Left ventricle myocardium inferior (tissue), 1 donor: ENCODE data around the gene TBC1D4. TPM values are rescaled to one million over a fixed set of nuclear protein-coding genes. Genes with fewer than 3 reads are reported as not detected.

ENCODE experiments used
- DNase-seq: peaks from one replicate; pipeline ENCODE4 v3.0.0-alpha.2; 2020
- H3K27ac ChIP-seq: fragments of 200-600 bp; replicated peaks from 2 replicates; pipeline ENCODE4 v1.8.0; 2021
- H3K27me3 ChIP-seq: fragments of 200-600 bp; 2 replicates; pipeline ENCODE4 v1.8.0; 2021; ENCODE audit warnings: low read depth
- H3K36me3 ChIP-seq: fragments of 200-600 bp; 2 replicates; pipeline ENCODE4 v1.8.0; 2021
- H3K4me1 ChIP-seq: fragments of 200-600 bp; 2 replicates; pipeline ENCODE4 v1.8.0; 2021
- H3K4me3 ChIP-seq: fragments of 200-600 bp; 2 replicates; pipeline ENCODE4 v1.8.0; 2021; ENCODE audit warnings: mild to moderate bottlenecking, moderate library complexity
- H3K9me3 ChIP-seq: fragments of 200-600 bp; replicated peaks from 2 replicates; pipeline ENCODE4 v1.8.0; 2021
- CTCF ChIP-seq: fragments of 200-600 bp; IDR thresholded peaks from 2 replicates; pipeline ENCODE4 v1.8.0; 2021; ENCODE audit warnings: antibody characterized with exemption, mild to moderate bottlenecking, borderline replicate concordance
- intact Hi-C: fragments of 100-400 bp; cut with micrococcal nuclease; formaldehyde crosslinking; loops from one replicate; pipeline ENCODE4 v1.11.0; 2022
- total RNA-seq: library from RNA; stranded (reverse); fragmentation: NEBNext Ultra II Directional; extraction: Animal tissue kit (Norgen Biotek cat#: 25700); gene quantifications from one replicate; pipeline ENCODE4 v1.2.1, GENCODE V29; 2021
- donor health status: DM: no; HTN: yes; CAD: no; lungs with severe emphysema.

TBC1D4 gene
- total RNA-seq, 1 donor from 2014 or later = 97.5 TPM

GRCh38 chr13:75376792-75377402 is 105.1 kb downstream of the TBC1D4 start:
- Histone ChIP-seq H3K4me1 (peaks cover 60% of the 10 kb centered on the region), H3K4me3 (no peak overlapping the region), H3K27me3 (no peaks in the 10 kb centered on the region), H3K27ac (no peak overlapping the region), H3K9me3 (no peaks in the 10 kb centered on the region), H3K36me3 (no peaks in the 10 kb centered on the region)
- TF ChIP-seq CTCF = no peak
- DNase-seq = no peak
- intact Hi-C loops = no loop called here

- Histone ChIP-seq H3K27ac (no peak overlapping the region), H3K27me3 (no peaks in the 10 kb centered on the region), H3K9me3 (no peaks in the 10 kb centered on the region), H3K4me1 (peaks cover 67% of the 10 kb centered on the region), H3K36me3 (no peaks in the 10 kb centered on the region), H3K4me3 (no peak overlapping the region)
- intact Hi-C loops = no loop called here
- DNase-seq = no peak
- TF ChIP-seq CTCF = no peak
Measured at GRCh38 chr13:75375329-75375728, 106.6 kb downstream of the TBC1D4 start.

GRCh38 chr13:75373988-75374387 is 108.0 kb downstream of the TBC1D4 start:
- intact Hi-C loops = loop anchor here (5.0 kb wide), 1 partner anchor 108 kb away; the partner anchor contains the start of gene TBC1D4
- H3K4me1 ChIP-seq = peaks cover 75% of the 10 kb centered on the region
- H3K4me3 ChIP-seq = no peak overlapping the region
- no peaks in the 10 kb centered on the region for H3K27me3 ChIP-seq
- no peak for DNase-seq
- H3K27ac ChIP-seq = peak overlapping the region; percentile 63
- H3K36me3 ChIP-seq = no peaks in the 10 kb centered on the region
- no peaks in the 10 kb centered on the region for H3K9me3 ChIP-seq
- no peak for TF ChIP-seq CTCF

- peak overlapping the region; percentile 63 for H3K27ac ChIP-seq
- H3K9me3 ChIP-seq = no peaks in the 10 kb centered on the region
- TF ChIP-seq CTCF = no peak
- H3K27me3 ChIP-seq = no peaks in the 10 kb centered on the region
- H3K4me1 ChIP-seq = peaks cover 77% of the 10 kb centered on the region
- peak overlapping the region; percentile 26 for H3K4me3 ChIP-seq
- intact Hi-C loops = loop anchor here (5.0 kb wide), 1 partner anchor 109 kb away; the partner anchor contains the start of gene TBC1D4
- no peak for DNase-seq
- no peaks in the 10 kb centered on the region for H3K36me3 ChIP-seq
Measured at GRCh38 chr13:75372923-75373841, 108.8 kb downstream of the TBC1D4 start.

- intact Hi-C loops = loop anchor here (5.0 kb wide), 1 partner anchor 110 kb away; the partner anchor contains the start of gene TBC1D4
Measured at GRCh38 chr13:75372517-75372916, 109.5 kb downstream of the TBC1D4 start.

More at GRCh38 chr13:75372517-75372916, 109.5 kb downstream of the TBC1D4 start:
- peaks cover 83% of the 10 kb centered on the region for H3K4me1 ChIP-seq
- no peaks in the 10 kb centered on the region for H3K9me3 ChIP-seq
- no peak for DNase-seq
- no peak overlapping the region for H3K4me3 ChIP-seq
- TF ChIP-seq CTCF = peak; percentile 81
- H3K27ac ChIP-seq = peak overlapping the region; percentile 63
- no peaks in the 10 kb centered on the region for H3K36me3 ChIP-seq
- no peaks in the 10 kb centered on the region for H3K27me3 ChIP-seq
